GM18502 (cell line): ENCODE data around the gene TRA2A.
"Not testable (repeated sequence)": the region's sequence is repeated elsewhere in the genome, so short reads cannot be mapped to it uniquely, and the experiment has no call there.

ENCODE experiments used
- ATAC-seq: cut with Tn5 transposase; IDR thresholded peaks from one replicate; pipeline ENCODE4 v1.9.1; 2021; ENCODE audit warnings: mild to moderate bottlenecking; ENCODE audit not compliant: unreplicated experiment, poor library complexity

TRA2A gene

GRCh38 chr7:23514755-23515154 is 17.0 kb downstream of the TRA2A start:
- peak; percentile 71 for ATAC-seq

GRCh38 chr7:23513746-23514145 is 18.0 kb downstream of the TRA2A start:
- not testable (repeated sequence) for ATAC-seq

GRCh38 chr7:23494009-23494408 is 37.8 kb downstream of the TRA2A start:
- no peak for ATAC-seq

DNA sequence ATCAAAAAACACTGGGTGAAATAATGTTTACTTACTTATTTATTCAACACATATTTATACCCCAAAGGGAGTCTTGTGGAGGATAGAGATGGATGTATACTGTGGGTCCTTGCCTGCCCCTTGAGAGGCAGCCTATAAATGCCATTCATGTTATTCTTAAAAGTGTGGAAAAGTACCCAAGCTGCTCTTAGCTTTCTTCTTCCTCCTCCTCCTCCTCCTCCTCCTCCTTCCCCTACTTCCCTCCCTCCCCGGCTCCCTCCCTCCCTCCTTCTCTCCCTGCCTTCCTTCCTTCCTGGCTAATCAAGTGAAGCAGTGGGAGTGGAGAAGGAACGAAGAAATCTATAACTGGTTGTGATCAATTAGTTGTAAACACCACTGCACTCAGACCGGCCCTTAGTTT is 40.3 kb downstream of the TRA2A start:
- no peak for ATAC-seq

- peak; percentile 81 for ATAC-seq
Measured at GRCh38 chr7:23490357-23491135, 41.2 kb downstream of the TRA2A start.

DNA sequence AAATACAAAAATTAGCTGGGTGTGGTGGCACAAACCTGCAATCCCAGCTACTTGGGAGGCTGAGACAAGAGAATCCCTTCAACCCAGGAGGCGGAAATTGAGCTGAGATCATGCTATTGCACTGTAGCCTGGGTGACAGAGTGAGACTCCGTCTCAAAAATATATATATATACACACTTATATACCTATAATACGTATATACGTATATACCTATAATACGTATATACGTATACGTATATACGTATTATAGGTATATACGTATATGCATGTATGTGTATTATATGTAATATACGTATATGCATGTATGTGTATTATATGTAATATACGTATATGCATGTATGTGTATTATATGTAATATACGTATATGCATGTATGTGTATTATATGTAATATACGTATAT is 43.1 kb downstream of the TRA2A start:
- not testable (repeated sequence) for ATAC-seq

- ATAC-seq, result no peak
Measured at GRCh38 chr7:23487670-23488069, 44.1 kb downstream of the TRA2A start.

GRCh38 chr7:23486002-23486773 is 45.6 kb downstream of the TRA2A start:
- ATAC-seq, result no peak

DNA sequence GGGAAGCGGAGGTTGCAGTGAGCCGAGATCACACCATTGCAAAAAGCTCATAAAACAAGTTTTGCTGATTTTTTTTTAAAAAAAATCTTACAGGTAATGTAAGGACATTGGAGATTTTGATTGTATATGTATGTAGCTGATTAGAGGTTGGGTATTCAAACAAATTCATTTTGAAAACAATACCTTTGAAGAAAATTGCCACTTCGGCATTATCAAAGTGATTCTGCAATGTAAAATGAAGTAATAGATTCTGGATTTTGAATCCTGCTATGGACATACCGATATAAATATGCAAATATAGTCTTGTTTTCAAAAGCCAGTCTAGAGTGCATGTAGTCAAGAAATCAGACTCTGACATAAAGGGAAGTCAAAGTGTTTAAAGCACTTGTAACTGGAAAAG is 49.1 kb downstream of the TRA2A start:
- no peak for ATAC-seq

- ATAC-seq, result no peak
Measured at GRCh38 chr7:23477962-23478866, 53.6 kb downstream of the TRA2A start.

GRCh38 chr7:23477157-23477499 is 54.7 kb downstream of the TRA2A start:
- no peak for ATAC-seq

DNA sequence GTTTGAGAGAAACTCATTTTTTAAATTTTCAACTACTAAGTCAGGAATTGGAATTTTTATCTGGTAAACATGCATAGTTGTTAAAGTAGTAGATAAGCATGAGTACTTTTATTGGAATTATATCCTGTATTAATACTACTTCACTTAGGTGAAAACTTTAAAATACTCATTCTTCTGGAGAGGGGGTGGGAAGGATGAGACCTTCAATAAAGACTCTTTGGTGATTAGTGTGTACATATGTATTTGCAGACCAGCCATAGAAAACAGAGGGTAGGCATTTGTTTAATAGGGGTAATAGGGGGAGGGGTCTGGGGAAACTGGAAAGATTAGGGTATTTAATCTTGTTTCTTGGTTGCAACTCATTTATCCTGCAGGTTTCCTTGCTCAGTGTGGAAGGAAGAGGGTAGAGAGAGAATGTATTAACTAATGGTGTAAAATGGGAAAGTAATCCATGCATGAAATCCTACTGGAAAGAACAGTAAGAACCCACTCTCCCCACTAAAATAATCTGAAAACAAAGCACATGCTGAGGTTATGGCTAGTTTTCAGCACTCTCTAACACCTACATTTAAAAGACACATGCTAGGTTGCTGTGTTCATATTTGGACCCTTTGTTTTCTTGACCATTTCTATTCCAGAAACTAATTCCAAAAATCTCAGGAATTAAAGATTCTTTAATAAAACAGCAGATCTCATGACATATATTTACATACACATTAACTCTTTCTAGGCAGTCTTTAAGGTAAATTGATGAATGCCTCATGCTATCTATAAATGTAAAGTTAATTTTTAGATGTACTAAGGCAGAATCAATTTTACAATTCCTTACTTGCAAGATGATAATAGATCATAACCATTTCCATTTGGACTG is 55.3 kb downstream of the TRA2A start:
- ATAC-seq, result no peak

DNA sequence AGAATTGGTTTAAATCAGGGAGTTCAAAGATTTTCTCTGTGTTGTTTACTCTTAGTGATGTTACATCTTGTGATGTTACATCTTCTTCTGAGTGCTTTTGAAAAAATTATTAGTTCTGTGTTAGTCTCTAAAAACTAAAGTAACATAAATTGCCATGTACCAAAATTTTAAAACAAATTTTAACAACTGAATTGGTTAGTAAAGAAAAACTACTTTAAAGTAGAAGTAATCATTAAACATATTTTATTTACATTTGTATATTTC is 56.3 kb downstream of the TRA2A start:
- no peak for ATAC-seq

- no peak for ATAC-seq
Measured at GRCh38 chr7:23474829-23475575, 56.8 kb downstream of the TRA2A start.

- peak; percentile 71 for ATAC-seq
Measured at GRCh38 chr7:23474094-23474828, 57.5 kb downstream of the TRA2A start.

DNA sequence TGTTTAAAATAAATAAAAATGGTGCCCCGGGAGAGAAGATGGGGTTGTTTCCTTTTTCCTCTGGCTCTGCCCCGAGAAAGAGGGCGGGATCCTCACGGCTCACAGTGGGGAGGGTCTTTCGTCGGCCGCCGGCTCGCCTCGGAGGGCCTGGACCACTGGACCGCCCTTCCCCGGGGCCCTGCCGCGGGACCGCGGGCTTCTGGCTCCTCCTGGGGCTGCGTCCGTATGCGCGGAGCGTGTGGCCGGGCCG is 58.0 kb downstream of the TRA2A start:
- ATAC-seq, result peak; percentile 30

DNA sequence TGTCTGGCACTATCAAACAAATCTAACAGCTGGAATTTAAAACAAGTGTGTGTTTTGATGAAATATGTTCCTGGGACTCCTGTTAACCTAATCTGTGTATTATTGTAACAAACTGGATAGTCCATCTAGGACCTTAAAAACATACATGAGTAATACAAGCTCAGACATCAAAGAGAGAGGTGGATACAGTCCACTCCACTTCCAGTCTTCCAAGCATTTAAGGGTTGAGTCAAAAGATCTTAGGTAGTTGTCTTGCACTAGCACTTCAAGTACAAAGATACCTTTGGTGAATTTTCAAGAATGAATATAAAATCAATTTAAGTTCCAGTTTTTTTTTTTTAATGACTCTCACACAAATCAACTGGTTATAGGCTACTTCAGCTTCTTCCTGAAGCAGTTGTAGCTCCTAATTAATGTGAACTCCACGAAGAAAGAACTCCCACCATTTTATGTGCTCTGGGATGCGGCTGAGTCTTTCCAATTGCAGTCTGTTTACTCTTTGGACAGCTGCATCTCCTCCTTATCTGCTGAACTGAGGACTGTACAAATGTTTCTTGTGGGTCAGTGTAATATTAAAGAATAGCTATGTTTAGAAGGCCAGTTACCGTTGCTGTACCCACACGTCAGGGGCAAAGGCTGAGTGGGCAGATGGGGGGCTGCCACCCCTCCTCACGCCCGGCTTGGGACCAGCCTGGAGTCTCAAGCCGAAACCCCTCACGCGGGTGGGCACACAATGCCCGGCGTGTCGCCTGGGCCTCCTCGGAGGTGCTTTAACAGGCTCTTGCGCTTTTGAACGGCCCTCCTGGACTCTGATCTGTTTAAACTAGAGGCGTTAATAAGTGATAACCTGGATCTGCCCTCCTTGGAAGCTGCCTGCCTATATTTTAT is 58.6 kb downstream of the TRA2A start:
- no peak for ATAC-seq

GRCh38 chr7:23472556-23472955 is 59.2 kb downstream of the TRA2A start:
- no peak for ATAC-seq
